Liver (tissue), 9 donors: Measurements from ENCODE around the gene HCRTR1. TPM values are rescaled to one million over a fixed set of nuclear protein-coding genes. Genes with fewer than 3 reads are reported as not detected.

Experiments
- DNase-seq: peaks from one replicate; pipeline ENCODE4 v3.0.0-alpha.2; 2017; ENCODE audit warnings: low spot score
- H3K27ac ChIP-seq, 2 donors: one replicate each; pipeline ENCODE4 v1.7.0; 2013; ENCODE audit warnings: inconsistent platforms in 2 of 2, low read length in 2 of 2, control low read depth in 1 of 2, low read depth in 1 of 2, mild to moderate bottlenecking in 1 of 2
- H3K27me3 ChIP-seq, 4 donors: one replicate each; pipeline versions ENCODE4 v1.6.1 to v1.7.0; 2013; ENCODE audit warnings: low read length in 3 of 4, inconsistent platforms in 1 of 4, mild to moderate bottlenecking in 1 of 4, moderate library complexity in 1 of 4; ENCODE audit not compliant: control insufficient read depth in 4 of 4, insufficient read depth in 4 of 4
- H3K36me3 ChIP-seq, 4 donors: one replicate each; pipeline versions ENCODE4 v1.6.1 to v1.7.0; 2013; ENCODE audit warnings: low read length in 3 of 4, mild to moderate bottlenecking in 3 of 4, low read depth in 1 of 4, moderate library complexity in 1 of 4; ENCODE audit not compliant: control insufficient read depth in 4 of 4, insufficient read depth in 3 of 4
- H3K4me1 ChIP-seq, 4 donors: one replicate each; pipeline versions ENCODE4 v1.6.1 to v1.7.0; 2013; ENCODE audit warnings: low read length in 3 of 4, mild to moderate bottlenecking in 3 of 4, moderate library complexity in 1 of 4; ENCODE audit not compliant: control insufficient read depth in 4 of 4, insufficient read depth in 4 of 4
- H3K4me3 ChIP-seq, 3 donors: one replicate each; pipeline versions ENCODE4 v1.6.1 to v1.7.0; 2013; ENCODE audit warnings: low read length in 3 of 3, control low read depth in 1 of 3, low read depth in 1 of 3, mild to moderate bottlenecking in 1 of 3
- H3K9ac ChIP-seq, 2 donors: one replicate each; pipeline ENCODE4 v1.7.0; 2013; ENCODE audit warnings: low read length in 2 of 2, mild to moderate bottlenecking in 2 of 2, moderate library complexity in 2 of 2, control low read depth in 1 of 2, low read depth in 1 of 2
- H3K9me3 ChIP-seq, 4 donors: one replicate each; pipeline versions ENCODE4 v1.6.1 to v1.7.0; 2013; ENCODE audit warnings: low read length in 3 of 4; ENCODE audit not compliant: control insufficient read depth in 4 of 4
- EGR1 ChIP-seq, 2 donors: IDR thresholded peaks; 2 replicates each; pipeline ENCODE4 v1.6.1; 2016 to 2018; ENCODE audit warnings: antibody characterized with exemption in 2 of 2, low read depth in 2 of 2
- FOXA1 ChIP-seq: IDR thresholded peaks from 2 replicates; pipeline ENCODE4 v1.6.1; 2016; ENCODE audit warnings: antibody characterized with exemption
- FOXA2 ChIP-seq: IDR thresholded peaks from 2 replicates; pipeline ENCODE4 v1.6.1; 2016; ENCODE audit warnings: antibody characterized with exemption
- GABPA ChIP-seq, 2 donors: IDR thresholded peaks in 1 of 2; conservative IDR thresholded peaks in 1 of 2; 2 replicates each; pipeline ENCODE4 v1.6.1; 2016; ENCODE audit warnings: antibody characterized with exemption in 2 of 2, mild to moderate bottlenecking in 1 of 2, moderate library complexity in 1 of 2
- HNF4G ChIP-seq: IDR thresholded peaks from 2 replicates; pipeline ENCODE4 v1.6.1; 2016; ENCODE audit warnings: antibody characterized with exemption
- JUND ChIP-seq, 2 donors: IDR thresholded peaks; 2 replicates each; pipeline ENCODE4 v1.6.1; 2016; ENCODE audit warnings: antibody characterized with exemption in 2 of 2
- NR2F2 ChIP-seq: IDR thresholded peaks from 2 replicates; pipeline ENCODE4 v1.6.1; 2016; ENCODE audit warnings: antibody characterized with exemption
- RXRA ChIP-seq, 2 donors: IDR thresholded peaks; 2 replicates each; pipeline ENCODE4 v1.6.1; 2017 to 2018; ENCODE audit warnings: antibody characterized with exemption in 2 of 2, mild to moderate bottlenecking in 1 of 2
- SP1 ChIP-seq: IDR thresholded peaks from 2 replicates; pipeline ENCODE4 v1.6.1; 2018; ENCODE audit warnings: antibody characterized with exemption, mild to moderate bottlenecking
- TAF1 ChIP-seq: conservative IDR thresholded peaks from 2 replicates; pipeline ENCODE4 v1.6.1; 2016; ENCODE audit warnings: antibody characterized with exemption, mild to moderate bottlenecking
- YY1 ChIP-seq: IDR thresholded peaks from 2 replicates; pipeline ENCODE4 v1.6.1; 2016; ENCODE audit warnings: antibody characterized with exemption, mild to moderate bottlenecking
- WGBS: extraction: QIAGEN DNeasy Blood & Tissue Kit; methylation state at CpG from one replicate; pipeline ENCODE4 v1.1.7; 2013; 5-methylcytosine and 5-hydroxymethylcytosine counted together
- polyA plus RNA-seq, 2 donors: library from polyadenylated mRNA; stranded (reverse) in 1 of 2; unstranded in 1 of 2; fragments of 200-250 nt in 1 of 2; fragments of >200 nt in 1 of 2; fragmentation: Nextera tagmentation in 1 of 2; extraction: Ambion mirVana in 1 of 2; gene quantifications; one replicate each; pipeline versions ENCODE4 v1.2.1 to v1.2.3, GENCODE V29; 2013 to 2015
- total RNA-seq, 2 donors: library from RNA; depleted of rRNA; stranded (reverse); fragments of >200 nt; gene quantifications; one replicate each; pipeline ENCODE4 v1.2.3, GENCODE V29; 2014
- TF ChIP-seq, protein P1 (sequence below): IDR thresholded peaks from 2 replicates; pipeline ENCODE4 v1.6.1; 2016; ENCODE audit warnings: antibody characterized with exemption
- TF ChIP-seq, protein P2 (sequence below): IDR thresholded peaks from 2 replicates; pipeline ENCODE4 v1.6.1; 2016; ENCODE audit warnings: antibody characterized with exemption
- TF ChIP-seq, protein P3 (sequence below): IDR thresholded peaks from 2 replicates; pipeline ENCODE4 v1.6.1; 2016; ENCODE audit warnings: antibody characterized with exemption, mild to moderate bottlenecking
- TF ChIP-seq, protein P4 (sequence below): fragments of 150-350 bp; IDR thresholded peaks from 2 replicates; pipeline ENCODE4 v1.5.1; 2017; ENCODE audit warnings: improper control_type of control experiment, low read depth, low read length; ENCODE audit not compliant: missing input control
- donor health status: healthy.
- donor health status: healthy.
- donor health status: healthy.
- donor health status: healthy.
- donor health status: healthy.

The HCRTR1 gene
- total and polyA plus RNA-seq, 4 donors: 0.06 TPM; not detected in 3

DNA sequence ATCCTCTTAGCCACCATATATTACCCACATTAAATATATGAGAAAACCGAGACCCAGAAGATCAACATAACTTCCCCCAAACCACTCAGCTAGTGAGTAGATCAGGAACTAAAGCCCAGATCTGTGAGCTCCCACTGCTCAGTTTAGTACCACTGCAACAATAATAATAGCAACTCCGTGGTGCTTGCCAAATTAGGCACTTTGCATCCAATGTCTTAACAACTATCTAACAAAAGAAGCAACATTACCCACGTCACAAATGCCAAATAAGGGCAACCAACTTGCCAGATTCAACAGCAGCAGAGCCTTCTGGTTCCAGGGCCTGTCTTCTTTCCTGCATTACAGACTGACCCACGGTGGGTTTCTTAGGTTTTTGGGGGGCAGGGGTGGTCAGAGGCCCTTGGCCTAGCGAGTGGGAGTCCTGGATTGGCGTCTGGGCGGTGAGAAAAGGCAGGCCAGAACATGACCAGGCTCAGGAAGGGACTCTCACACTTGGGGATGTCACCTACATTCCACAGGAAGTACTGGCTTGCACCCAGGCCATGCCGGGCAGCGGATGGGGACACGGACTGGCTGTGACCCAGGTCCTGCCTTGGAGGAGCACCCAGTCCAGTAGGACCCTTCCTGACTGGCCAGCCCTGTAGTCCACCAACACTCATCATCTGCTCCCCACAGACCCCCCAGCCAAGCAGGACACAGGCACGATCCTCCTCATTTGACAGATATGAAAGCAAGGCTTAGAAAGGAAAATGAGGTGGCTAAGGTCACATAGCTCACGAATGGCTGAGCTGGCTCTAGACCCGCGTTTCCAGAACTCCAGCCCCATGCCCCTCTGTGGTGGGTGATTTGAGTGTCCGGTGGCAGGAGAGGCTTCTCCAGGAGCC, 4.6 kb downstream of the HCRTR1 start:
- 80% methylated on average over 15 of the region's 15 CpGs for WGBS
- Histone ChIP-seq H3K4me3 (no peak overlapping the region), H3K9ac (no peak overlapping the region), H3K9me3 (no peaks in the 10 kb centered on the region), H3K27ac (no peak overlapping the region), H3K27me3 (peaks cover 0 to 7% (median 1%) of the 10 kb centered on the region in 4 donors), H3K36me3 (peaks cover 0 to 3% (median 0%) of the 10 kb centered on the region in 4 donors), H3K4me1 (peaks cover 0 to 5% (median 2%) of the 10 kb centered on the region in 4 donors)
- no peak for DNase-seq
- TF ChIP-seq FOXA2: no peak
- no peak for TF ChIP-seq TAF1
- TF ChIP-seq, protein P1, sequence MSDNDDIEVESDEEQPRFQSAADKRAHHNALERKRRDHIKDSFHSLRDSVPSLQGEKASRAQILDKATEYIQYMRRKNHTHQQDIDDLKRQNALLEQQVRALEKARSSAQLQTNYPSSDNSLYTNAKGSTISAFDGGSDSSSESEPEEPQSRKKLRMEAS: no peak
- TF ChIP-seq RXRA (IDR thresholded peaks at IDR 0.05): no peak
- TF ChIP-seq HNF4G: no peak
- no peak for TF ChIP-seq NR2F2
- TF ChIP-seq EGR1 (IDR thresholded peaks at IDR 0.05; ENCODE audit: low read depth in 2 of 2): no peak
- no peak for TF ChIP-seq GABPA (IDR thresholded peaks at IDR 0.05 in 1 of 2, conservative IDR thresholded peaks at IDR 0.05 in 1 of 2)
- TF ChIP-seq, protein P2, sequence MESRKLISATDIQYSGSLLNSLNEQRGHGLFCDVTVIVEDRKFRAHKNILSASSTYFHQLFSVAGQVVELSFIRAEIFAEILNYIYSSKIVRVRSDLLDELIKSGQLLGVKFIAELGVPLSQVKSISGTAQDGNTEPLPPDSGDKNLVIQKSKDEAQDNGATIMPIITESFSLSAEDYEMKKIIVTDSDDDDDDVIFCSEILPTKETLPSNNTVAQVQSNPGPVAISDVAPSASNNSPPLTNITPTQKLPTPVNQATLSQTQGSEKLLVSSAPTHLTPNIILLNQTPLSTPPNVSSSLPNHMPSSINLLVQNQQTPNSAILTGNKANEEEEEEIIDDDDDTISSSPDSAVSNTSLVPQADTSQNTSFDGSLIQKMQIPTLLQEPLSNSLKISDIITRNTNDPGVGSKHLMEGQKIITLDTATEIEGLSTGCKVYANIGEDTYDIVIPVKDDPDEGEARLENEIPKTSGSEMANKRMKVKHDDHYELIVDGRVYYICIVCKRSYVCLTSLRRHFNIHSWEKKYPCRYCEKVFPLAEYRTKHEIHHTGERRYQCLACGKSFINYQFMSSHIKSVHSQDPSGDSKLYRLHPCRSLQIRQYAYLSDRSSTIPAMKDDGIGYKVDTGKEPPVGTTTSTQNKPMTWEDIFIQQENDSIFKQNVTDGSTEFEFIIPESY: no peak
- no peak for TF ChIP-seq FOXA1
- no peak for TF ChIP-seq JUND (IDR thresholded peaks at IDR 0.05)
- no peak for TF ChIP-seq SP1
- TF ChIP-seq, protein P3, sequence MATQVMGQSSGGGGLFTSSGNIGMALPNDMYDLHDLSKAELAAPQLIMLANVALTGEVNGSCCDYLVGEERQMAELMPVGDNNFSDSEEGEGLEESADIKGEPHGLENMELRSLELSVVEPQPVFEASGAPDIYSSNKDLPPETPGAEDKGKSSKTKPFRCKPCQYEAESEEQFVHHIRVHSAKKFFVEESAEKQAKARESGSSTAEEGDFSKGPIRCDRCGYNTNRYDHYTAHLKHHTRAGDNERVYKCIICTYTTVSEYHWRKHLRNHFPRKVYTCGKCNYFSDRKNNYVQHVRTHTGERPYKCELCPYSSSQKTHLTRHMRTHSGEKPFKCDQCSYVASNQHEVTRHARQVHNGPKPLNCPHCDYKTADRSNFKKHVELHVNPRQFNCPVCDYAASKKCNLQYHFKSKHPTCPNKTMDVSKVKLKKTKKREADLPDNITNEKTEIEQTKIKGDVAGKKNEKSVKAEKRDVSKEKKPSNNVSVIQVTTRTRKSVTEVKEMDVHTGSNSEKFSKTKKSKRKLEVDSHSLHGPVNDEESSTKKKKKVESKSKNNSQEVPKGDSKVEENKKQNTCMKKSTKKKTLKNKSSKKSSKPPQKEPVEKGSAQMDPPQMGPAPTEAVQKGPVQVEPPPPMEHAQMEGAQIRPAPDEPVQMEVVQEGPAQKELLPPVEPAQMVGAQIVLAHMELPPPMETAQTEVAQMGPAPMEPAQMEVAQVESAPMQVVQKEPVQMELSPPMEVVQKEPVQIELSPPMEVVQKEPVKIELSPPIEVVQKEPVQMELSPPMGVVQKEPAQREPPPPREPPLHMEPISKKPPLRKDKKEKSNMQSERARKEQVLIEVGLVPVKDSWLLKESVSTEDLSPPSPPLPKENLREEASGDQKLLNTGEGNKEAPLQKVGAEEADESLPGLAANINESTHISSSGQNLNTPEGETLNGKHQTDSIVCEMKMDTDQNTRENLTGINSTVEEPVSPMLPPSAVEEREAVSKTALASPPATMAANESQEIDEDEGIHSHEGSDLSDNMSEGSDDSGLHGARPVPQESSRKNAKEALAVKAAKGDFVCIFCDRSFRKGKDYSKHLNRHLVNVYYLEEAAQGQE: no peak
- TF ChIP-seq YY1: no peak
- TF ChIP-seq, protein P4, sequence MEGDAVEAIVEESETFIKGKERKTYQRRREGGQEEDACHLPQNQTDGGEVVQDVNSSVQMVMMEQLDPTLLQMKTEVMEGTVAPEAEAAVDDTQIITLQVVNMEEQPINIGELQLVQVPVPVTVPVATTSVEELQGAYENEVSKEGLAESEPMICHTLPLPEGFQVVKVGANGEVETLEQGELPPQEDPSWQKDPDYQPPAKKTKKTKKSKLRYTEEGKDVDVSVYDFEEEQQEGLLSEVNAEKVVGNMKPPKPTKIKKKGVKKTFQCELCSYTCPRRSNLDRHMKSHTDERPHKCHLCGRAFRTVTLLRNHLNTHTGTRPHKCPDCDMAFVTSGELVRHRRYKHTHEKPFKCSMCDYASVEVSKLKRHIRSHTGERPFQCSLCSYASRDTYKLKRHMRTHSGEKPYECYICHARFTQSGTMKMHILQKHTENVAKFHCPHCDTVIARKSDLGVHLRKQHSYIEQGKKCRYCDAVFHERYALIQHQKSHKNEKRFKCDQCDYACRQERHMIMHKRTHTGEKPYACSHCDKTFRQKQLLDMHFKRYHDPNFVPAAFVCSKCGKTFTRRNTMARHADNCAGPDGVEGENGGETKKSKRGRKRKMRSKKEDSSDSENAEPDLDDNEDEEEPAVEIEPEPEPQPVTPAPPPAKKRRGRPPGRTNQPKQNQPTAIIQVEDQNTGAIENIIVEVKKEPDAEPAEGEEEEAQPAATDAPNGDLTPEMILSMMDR: no peak
